Measurements from ENCODE around the gene NUDT21.

DNA sequence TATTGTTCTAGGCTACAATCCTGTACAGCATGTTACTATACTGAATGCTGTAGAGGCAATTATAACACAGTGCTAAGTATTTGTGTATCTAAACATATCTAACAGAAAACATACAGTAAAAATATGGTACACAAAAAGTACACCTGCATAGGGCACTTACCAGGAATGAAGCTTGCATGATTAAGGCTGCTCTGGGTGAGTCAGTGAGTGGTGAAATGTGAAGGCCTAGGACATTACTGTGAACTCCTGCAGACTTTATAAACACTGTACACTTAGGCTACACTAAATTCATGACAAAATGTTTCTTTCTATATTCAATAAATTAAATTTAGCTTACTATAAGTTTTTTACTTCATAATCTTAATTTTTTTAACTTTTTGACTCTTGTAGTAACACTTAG lies 62.9 kb downstream of the NUDT21 start:
- TF ChIP-seq NFIC (IDR thresholded peaks at IDR 0.05; ENCODE audit: low read depth, low read length) = no peak
- no peak for TF ChIP-seq SMC3 (IDR thresholded peaks at IDR 0.05; ENCODE audit: borderline replicate concordance, low read length)
- TF ChIP-seq ZNF24 (IDR thresholded peaks at IDR 0.05) = no peak

Measured in GM12878 (cell line).